HG02840 (cell line): ENCODE results near the gene CDC5L.

ENCODE experiments used
- ATAC-seq: cut with Tn5 transposase; IDR thresholded peaks from one replicate; pipeline ENCODE4 v1.9.1; 2021; ENCODE audit warnings: mild to moderate bottlenecking, moderate library complexity, moderate number of reproducible peaks; ENCODE audit not compliant: unreplicated experiment, low FRiP score

Gene CDC5L

GRCh38 chr6:44494011-44494501 lies 106.5 kb downstream of the CDC5L start:
- ATAC-seq: no peak

- no peak for ATAC-seq
Observed at GRCh38 chr6:44495036-44495901, 107.8 kb downstream of the CDC5L start.

- no peak for ATAC-seq
Observed at GRCh38 chr6:44496665-44497369, 109.3 kb downstream of the CDC5L start.

GRCh38 chr6:44497807-44498206 lies 110.3 kb downstream of the CDC5L start:
- no peak for ATAC-seq

DNA sequence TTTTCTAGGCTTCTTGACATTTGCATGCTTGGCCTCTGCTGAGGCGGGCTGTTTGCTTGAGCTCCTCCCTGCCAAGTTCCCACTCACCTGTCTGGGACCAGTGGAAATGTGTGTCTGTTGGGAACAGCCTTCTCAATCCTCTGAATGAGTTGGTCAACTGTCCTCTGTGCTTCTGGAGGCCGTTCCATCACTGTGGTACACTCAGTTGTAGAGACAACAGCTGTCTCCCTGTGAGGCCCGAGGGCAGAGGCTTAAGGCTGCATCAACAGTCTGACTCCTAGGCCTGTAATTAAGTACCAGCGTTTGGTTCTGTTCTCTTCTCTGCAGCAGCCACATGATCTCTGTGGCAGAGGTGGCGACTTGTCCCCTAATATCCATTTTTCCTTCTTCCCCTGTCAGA lies 110.9 kb downstream of the CDC5L start:
- ATAC-seq: no peak

DNA sequence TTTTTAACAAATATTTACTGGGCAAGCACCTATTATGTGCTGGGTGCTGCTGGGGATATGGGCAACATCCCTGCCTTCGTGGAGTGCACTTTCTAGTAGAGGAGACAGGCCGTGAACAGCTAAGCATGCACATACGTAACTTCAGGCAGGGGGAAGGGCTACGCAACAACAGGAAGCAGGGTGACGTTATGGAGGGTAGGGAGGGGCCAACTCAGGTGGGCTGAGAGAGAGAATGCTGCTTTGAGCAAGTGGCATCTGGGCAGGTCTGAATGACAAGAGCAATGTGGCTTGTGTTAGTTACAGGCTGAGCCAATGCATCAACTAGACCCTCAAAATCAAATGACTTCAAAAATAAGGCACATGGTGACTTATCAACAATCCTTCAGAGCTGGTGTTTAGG lies 112.1 kb downstream of the CDC5L start:
- ATAC-seq: no peak
